A172 (cell line): Measurements from ENCODE around the gene LEF1. TPM values are rescaled to one million over a fixed set of nuclear protein-coding genes. Genes with fewer than 3 reads are reported as not detected.
"Not testable (repeated sequence)": the region's sequence is repeated elsewhere in the genome, so short reads cannot be mapped to it uniquely, and the experiment has no call there.

ENCODE experiments used
- DNase-seq: peaks from one replicate; pipeline ENCODE4 v3.0.0-alpha.2; 2015; ENCODE audit warnings: low spot score
- total RNA-seq: library from RNA; depleted of rRNA; stranded (reverse); fragments of >200 nt; shearing (Covaris generic); gene quantifications from 2 replicates; pipeline ENCODE4 v1.2.3, GENCODE V29; 2014

Gene LEF1
- total RNA-seq, 1 experiment from 2014 or later: 6.1 TPM

DNA sequence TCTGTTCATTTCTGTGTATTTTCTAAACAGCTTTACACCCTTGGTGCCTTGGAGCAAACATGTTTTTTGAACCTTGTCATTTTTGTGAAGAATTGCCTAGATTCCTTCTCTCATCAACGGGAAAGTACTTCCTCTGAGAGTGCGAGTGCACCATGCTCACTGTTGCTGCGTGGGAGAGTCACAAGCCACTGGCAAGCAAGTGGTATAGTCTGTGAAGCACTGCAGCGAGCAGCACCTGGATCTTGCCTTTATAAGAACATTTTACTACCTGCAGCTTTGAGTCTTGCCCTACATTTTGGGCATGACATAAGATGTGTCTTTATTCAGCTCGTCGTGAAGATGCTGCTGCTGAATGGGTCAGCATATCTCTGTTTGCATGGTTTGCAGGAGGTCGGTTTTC lies 134.2 kb downstream of the LEF1 start:
- no peak for DNase-seq

DNA sequence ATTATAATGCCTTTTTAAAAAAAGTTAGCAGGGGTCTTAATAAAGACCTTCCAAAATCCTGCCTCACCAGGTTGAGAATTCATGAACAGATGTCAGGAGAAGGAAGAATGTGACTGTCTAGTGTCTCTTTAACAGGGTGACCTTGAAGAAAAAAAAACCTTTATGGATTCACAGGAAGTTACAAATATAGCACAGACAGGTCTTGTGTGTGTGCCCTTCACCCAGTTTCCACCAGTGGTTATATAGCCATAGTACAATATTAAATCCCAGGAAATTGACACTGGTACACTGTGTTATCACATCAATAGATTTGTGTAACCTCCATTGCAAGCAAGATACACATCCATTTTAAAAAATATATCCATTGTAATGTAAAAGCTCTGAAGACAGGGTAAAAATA lies 135.4 kb downstream of the LEF1 start:
- no peak for DNase-seq

DNA sequence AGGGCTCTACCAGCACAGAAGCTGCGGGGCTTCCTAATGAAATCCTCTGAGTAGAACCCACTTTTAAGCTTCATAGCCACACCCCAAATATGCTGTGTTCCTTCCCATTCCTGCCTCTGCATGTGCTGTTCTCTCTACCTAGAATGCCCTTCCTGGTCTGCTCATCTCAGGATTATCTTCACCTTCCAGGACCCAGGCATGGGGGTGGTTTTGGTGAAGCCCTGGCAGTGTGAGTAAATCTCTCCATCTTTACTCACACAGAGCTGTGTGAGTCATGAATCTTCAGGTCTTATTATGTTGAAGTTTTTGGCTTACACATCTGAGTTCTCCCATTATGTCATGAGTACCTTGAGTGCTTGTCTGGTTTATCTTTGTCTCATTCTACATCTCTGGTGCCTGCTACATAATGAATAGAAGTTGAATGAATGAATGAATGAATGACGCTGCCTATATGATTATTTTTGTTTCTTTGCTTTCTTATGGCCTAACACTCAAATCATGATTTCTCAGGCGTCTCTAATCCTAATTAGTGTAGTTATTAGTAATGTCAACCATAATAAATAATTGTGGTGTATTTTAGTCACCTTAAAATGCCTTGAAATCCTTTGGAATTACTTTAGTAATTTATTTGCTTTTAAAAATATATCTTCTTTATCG lies 137.2 kb downstream of the LEF1 start:
- DNase-seq: no peak

DNA sequence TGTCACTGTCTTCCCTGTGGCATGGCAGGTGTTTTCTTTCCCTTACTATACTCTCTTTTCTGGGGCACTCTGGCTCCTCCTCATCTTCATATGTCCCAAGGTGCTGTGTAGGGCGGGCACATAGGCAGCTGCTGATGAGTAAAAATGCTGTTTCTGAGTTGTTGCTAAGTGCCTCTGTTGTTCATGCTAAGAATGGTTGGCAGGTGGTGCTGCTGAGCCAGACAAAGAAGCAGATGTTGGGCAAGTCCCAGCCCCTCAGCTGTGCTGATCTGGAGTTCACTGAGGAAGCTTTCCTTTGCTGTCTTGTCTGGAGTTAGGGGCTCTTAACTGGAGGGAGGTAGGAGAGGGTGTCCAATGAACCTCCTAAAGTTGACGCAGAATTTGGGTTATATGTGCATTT lies 138.4 kb downstream of the LEF1 start:
- DNase-seq: peak; percentile 8

DNA sequence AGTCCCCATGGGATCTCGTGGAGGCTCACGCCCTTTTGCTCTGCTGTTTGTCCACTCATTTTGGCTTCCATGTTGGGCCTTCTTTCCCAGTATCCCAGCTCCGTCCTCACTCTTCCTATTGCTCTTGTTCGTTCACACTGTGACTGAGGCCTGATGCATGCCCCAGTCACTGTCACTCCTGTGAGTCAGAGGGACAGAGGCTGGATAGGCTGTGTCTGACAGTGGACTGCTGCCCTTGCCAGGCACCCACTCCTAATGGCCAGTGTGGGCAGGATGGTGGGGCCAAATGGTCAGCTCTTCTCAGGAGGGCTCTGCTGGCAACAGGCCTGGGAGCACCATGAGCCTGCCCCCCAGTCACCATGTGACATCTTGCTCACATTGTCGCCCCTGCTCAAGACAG lies 139.0 kb downstream of the LEF1 start:
- DNase-seq: no peak

DNA sequence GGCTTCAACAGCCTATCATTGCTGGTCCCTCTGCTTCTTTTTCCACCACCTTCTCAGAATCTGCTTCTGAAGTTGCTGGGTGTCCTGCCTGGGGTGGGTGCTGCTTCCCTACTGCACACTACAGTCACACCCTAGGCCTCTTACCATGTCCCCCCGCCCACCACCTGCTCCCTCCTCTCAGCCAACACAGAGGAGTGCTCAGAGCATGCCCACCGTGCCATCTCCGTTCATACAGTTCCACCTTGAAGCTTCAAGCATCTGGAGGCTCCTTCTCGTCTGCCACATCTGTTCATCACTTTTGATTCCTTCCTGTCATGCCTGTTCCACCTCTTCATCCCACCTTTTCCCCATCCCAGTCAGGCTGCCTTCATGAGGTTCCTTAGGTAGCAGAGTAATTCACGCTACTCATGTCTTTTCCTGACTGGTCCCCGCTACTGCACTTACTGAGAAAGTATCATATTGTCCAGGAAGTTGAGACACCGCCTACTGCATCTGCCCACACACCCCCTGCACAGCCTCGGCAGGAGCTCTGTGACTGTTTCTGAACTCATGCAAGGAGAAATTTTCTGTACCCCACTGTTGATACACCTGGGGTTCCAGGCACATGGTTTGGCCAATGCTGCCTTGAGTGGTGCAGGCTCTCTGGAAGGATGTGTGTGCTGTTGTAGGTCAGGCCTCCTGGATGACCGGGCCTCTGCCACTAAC lies 139.6 kb downstream of the LEF1 start:
- no peak for DNase-seq

DNA sequence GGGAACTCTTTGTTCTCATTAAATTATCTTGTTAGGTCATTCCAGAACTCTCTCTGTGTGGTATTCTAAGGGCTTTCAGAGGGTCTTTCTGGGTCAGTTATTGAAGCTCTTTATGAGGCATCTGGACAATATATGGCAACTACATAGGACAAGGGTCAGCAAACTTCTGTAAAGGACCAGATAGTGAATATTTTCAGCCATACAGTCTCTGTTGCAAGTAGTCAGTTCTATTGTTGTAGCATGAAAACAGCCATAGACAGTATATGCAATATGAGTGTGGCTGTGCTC lies 143.9 kb downstream of the LEF1 start:
- no peak for DNase-seq

DNA sequence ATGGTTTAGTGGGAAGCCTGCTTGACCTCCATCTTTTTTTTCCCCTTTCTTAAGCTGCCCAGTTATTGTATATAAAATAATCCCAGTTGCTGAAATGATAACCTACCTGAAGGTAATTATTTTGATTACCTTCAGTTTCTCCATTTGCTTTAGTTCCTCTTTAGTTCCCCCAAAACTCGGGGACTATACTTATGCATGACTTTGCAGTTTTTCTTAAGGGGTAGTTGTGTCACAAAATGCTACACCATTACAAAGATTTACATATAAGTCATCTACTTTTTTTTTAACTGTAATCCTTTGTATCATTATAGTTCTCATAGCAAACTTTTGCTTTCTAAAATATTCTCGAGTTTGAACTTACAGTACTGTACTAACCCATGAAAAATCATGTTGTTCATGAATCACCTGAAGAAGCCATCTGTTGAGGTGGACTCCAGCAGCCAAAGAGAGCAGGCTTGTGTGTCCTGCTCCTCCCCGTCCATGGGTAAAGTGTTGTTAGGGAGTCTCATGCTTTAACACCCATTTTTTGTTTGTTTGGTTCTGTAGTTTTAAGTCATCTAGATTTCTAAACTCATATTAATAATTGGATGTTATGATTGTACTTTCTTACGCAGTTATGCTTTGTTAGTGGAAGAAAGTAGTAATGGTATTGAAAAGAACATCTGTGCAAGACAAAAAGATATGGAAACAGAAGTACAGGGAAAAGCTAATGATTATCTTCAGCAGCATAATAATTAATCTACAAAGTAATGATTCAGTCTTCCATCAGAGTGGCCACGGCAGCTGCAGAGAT lies 144.5 kb downstream of the LEF1 start:
- no peak for DNase-seq

DNA sequence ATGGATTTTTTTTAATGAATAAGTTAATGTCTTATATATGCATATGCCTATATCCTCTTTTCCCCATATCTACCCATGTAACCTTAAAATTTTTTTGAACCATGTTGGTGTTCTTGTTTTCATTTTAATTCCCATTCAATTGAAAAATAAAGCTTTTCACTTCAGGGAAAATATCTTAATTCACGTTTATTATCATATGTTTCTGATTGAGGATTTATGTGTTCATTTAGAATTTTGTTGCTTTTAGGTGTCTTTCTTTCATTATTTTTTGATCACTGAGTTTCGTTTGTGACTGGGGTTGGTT lies 149.9 kb downstream of the LEF1 start:
- DNase-seq: no peak

DNA sequence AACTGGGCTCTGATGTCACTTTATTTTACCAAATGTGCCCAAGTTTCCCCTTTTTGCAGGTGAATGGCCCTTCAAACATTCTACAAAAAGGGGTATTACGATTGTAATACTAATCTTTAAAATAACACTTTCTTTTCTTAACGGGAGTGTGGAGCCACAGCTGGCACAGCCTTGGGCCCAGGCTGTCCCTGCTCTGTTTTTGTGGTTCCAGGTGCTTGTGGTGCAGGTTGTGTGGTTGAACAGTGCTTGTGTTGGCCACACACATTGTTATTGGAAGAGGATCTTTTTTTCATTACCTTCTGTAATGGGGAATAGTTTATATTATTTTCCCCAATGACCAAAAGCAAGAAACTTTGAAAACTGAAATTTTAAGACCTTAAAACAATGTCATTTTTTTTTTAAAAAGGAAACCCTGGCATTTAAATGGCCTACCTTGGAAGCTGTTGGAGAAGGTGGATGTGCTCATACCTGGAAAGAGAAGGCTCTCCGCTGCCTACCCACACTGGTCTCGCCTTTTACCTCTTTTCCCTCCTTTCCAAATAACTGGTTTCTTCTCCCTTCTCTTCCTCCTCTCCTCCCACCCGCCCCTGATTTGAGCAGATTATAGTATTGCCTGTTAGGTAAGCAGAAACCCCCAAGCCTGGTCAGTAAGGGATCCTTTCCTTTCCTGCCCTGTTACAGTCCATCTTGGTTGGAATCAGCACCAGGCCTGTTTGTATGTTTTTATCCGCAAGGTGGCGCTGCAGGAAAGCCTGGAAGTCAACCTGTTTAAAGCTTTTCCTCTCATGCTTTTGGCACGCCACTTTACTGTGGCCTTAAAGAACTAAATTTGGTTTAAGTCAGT lies 150.5 kb downstream of the LEF1 start:
- DNase-seq: peak; percentile 64

DNA sequence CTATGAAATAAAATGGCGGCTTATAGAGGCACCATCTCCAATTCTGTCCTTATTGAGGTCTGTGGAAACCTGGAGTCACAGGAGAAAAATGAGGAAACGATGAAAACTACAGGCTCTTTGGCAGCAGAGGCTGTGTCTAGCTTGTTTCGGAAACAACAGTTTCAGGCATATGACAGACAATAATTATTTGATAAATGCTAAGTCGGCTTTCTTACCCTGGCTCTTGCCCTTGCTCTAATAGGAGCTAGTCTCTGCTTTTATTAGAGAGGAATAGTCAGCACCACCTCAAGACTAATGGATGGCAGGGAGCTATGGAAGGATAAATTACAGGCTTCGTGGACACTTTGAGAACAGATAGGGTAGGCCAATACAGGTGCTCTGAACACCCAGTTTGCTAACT lies 154.8 kb downstream of the LEF1 start:
- no peak for DNase-seq

DNA sequence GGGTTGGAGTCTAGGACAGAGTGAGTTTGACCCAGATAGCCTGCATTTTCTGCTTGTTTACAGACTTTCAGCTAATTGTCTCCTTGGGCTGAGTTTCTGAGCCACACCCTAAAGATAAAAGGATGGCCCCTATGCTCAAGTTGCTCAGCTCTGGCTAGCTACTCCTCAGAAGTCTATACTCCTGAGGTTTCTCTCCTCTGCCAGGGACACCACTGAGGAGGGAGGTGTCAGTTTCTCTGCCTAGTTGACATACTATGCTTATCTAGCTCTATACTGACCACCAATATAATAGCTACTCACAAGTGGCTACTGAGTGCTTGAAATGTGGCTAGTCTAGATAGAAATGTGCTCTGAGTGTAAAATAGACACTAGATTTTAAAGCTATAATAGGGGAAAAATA lies 155.4 kb downstream of the LEF1 start:
- DNase-seq: no peak

DNA sequence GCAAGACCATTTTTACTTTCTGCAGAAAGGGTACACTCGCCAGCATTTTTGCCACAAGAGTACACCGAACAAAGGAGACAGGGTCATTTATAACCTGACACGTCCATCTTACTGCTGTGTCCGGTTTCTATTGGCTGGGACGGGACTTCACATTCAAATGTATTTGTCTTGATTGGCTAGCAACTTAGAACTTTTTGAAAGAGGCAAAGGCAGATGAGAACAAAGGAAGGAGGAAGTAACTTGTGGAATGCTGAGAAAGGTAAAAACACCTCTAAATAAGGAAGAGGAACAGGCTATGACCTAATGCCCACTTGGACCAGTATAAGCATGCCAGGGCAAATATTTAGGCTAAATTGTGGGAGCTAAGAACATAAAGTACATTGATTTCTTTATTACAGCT lies 156.3 kb downstream of the LEF1 start:
- DNase-seq: not testable (repeated sequence)

DNA sequence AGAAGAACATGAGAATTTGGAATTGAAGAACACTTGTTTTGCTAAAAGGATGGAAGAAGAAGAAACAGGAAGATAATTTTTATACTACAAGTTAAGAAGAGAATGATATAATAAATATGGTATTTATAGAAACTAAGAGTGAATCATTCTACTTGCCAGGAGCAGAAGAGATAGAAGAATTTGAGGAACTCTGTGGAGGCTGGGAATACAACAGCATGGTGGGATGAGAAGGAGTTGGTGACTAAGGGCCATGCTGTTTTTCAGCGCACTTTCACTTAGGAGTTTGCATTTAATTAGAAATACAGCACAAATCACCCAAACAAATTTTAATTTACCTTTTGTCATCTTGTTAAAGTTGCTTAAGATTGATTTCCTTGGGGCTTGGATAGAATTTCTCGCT lies 158.6 kb downstream of the LEF1 start:
- peak; percentile 38 for DNase-seq

DNA sequence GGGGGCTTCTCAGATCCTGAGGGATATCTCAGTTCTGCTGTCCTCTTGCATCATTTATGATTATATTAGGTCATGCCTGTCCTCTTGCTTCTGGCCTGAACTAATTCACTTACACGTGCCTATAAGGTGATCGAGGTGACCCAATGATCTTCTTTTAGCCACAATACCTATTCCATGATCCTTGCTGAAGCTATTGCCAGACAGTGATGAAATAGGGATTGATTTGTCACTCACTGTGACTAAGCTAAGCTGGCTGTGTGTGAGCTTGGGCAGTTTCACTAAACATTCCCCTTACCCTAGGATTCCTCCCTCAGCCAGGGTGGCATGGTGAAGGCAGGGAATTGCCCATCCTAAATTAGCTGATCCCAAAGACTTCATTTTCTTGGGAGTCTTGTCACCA lies 160.0 kb downstream of the LEF1 start:
- no peak for DNase-seq

DNA sequence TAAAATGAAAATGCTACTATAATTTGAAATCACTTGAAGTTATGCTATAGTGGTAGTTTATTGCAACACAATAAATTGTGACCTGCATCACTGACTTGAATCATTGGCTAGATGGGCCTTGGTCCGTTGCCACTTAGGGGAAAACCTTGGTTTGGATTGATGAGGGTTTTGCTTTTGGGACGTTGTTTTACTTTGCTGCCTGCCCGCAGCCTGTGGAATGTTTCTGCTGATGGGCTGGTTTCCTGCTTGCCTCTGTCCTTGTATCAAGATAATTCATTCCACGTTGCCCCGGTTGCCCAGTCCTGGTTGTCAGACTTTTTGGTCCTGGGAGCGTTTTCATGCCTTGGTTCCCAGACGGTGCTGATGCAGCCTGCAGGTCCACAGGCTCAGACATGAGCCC lies 160.7 kb downstream of the LEF1 start:
- DNase-seq: no peak

DNA sequence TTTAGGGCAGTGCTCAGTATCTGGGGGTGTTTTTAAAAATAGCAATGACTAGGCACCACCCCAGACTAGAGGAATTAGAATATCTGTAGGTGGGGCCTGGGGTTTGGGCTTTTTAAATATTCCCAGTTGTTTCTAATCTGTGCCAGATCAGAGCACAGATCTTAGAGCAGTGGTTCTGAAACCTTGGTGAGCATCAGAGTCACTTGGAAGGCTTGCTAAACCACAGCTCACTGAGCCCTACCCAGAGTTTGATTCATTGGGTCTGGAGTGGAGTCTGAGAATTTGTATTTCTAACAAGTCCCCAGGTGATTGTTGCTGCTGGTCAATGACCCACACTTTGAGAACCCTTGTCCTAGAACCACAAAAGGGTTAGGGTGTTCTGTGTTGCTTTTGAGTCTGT lies 162.4 kb downstream of the LEF1 start:
- DNase-seq: no peak

DNA sequence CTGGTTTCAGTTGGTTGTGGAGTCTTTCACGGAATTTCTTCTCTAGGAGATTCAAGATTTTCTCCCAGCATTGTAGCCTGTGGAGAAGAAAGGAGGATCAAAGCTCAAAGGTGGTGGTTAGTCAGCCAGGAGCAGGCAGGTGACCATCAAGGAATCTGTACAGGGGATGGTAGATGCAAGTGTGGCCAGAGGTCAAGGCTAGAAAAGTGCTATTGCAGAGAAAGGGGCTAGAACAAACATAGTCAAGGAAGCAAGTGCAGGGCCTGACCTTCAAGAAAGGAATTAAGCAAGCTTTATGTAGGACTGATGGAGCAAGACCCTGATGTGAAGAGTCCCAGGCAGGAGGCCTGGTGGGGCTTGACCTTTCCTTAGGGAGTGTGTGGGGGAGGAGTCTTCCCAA lies 162.9 kb downstream of the LEF1 start:
- no peak for DNase-seq

DNA sequence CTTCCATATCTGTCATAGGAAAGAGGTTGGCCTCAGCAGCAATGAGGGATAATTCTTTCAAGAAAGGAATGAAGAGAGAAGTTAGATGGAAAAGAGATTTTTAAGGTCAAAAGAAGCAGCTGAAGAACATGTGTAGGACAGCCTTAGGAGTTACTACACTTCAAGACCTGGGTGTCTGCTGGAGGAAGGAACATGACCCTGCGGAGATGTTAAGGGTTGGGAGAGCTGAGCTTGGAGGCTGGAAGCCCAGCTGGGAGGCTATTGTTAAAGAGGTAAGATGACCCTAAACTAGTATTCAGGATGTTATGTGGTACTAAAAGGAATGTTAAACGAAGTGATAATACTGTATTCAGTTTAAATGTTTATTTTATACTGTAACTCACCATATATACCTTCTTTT lies 164.1 kb downstream of the LEF1 start:
- DNase-seq: no peak

DNA sequence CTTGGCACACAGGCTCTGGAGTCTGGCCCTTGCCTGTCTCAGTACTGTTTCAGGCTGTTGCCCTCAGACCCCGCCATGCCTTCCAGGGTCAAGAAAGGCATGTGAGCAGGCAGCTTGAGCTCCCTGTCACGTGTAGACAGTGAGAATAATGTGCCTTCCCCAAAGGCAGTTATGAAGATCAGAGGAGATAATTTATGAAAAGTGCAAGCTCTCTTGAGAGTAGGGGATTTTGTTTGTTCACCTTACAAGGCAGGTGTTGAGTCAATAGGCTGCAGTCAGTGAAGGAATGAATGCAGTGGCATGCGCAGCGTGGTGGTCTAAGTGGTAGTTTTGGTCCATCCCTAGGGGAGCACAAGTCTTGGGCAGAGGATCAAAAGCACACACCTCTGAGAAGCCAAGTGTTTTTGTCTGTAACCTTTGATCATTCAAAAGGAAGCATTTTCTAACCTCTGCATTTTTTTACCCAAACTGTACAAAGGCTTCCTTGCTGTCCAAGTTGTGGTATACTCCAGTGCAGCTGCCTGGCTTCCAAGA lies 164.7 kb downstream of the LEF1 start:
- DNase-seq: no peak

DNA sequence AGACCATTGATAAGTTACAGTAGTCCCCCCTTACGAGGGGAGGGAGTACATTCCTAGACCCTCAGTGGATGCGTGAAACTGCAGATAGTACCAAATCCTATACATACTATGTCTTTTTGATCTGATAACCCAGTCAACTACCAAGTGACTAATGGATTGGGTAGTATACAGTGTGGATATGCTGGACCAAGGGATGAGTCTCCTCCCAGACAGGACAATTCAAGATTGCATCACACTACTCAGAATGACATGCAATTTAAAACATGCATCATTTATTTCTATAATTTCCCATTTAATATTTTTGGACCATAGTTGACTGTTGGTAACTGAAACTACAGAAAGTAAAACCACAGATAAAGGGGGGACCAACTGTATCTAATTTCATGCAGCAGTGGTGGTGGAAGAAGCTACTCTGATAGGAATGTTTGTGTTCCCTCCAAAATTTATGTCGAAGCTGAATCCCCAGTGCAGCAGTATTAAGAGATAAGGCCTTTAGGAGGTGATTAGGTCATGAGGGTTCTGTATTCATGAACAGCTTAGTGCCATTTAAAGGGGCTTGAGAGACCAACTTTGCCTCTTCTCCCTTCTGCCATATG lies 167.1 kb downstream of the LEF1 start:
- DNase-seq: no peak
